Myometrial cell (primary cell): Measurements from ENCODE around the gene WNT16. TPM values are rescaled to one million over a fixed set of nuclear protein-coding genes. Genes with fewer than 3 reads are reported as not detected.

Experiments
- total RNA-seq: library from RNA; depleted of rRNA; stranded (reverse); fragments of >200 nt; gene quantifications from 2 replicates; pipeline ENCODE4 v1.2.3, GENCODE V29; 2015

WNT16 gene
- total RNA-seq: under 0.01 TPM in 1 of 2 replicates, not detected in the other

GRCh38 chr7:121328508-121329190, at the start of gene WNT16:
TSS of gene WNT16 (plus strand) at chr7:121329000. CDS start at chr7:121329293, 293 bp downstream.

Other genes with a start within 250 kb of the WNT16 start
- gene FAM3C, start 67.3 kb downstream of the WNT16 start, total RNA-seq: 41.5 and 60.8 TPM in 2 replicates